Cardiac fibroblast (primary cell): ENCODE data around the gene C20orf204.

Experiments
- DNase-seq, 2 donors: peaks; one replicate each; pipeline versions ENCODE4 v3.0.0 to v3.0.0-alpha.2; 2010; ENCODE audit warnings: low read depth in 2 of 2
- H3K4me3 ChIP-seq, 2 donors: replicated peaks in 1 of 2; 1 replicate in 1 of 2; 2 replicates in 1 of 2; pipeline ENCODE4 v1.5.1; 2011; ENCODE audit warnings: low read depth in 2 of 2, low read length in 2 of 2, mild to moderate bottlenecking in 2 of 2, moderate library complexity in 1 of 2
- CTCF ChIP-seq: IDR thresholded peaks from one replicate; pipeline ENCODE4 v1.5.1; 2011; ENCODE audit warnings: low read depth, mild to moderate bottlenecking, low read length, inconsistent platforms

The C20orf204 gene

DNA sequence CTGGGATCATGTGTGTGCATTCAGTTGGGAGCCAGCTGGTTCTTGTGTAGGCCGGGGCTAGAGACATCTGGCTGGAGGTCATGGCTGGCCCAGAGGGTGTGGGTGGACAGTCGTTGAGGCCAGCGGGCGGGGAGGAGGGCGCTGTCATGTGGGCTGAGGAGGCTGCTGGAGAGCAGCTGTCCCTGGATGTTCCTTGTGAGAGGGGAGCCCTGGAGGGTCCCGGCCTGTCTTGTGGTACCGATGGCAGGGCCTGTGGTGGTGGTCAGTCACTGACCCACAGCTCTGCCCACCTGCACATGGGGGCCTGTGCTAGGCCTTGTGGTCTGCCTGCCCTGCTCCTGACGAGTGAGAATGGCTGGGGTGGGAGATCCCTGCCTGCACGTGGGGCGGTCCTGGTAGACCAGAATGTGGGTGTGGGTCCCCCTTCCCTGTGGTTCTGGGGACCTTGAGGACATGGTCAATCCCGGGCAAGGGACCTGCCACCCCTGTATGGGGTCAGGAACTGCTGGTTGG is 1.9 kb upstream of the C20orf204 start:
- no peak overlapping the region for H3K4me3 ChIP-seq
- no peak for DNase-seq
- TF ChIP-seq CTCF, result no peak

- TF ChIP-seq CTCF, result no peak
- no peak for DNase-seq
- H3K4me3 ChIP-seq, result no peak overlapping the region
Measured at GRCh38 chr20:64035066-64035932, 683 bp upstream of the C20orf204 start.

GRCh38 chr20:64036346-64037198 is 590 bp downstream of the C20orf204 start:
- no peak overlapping the region for H3K4me3 ChIP-seq
- no peak for DNase-seq
- TF ChIP-seq CTCF, result no peak

- no peak for DNase-seq
- no peak for TF ChIP-seq CTCF
- H3K4me3 ChIP-seq, result no peak overlapping the region
Measured at GRCh38 chr20:64037199-64037497, 1.2 kb downstream of the C20orf204 start.

- no peak overlapping the region for H3K4me3 ChIP-seq
- TF ChIP-seq CTCF, result no peak
- no peak for DNase-seq
Measured at GRCh38 chr20:64037498-64038213, 1.7 kb downstream of the C20orf204 start.

DNA sequence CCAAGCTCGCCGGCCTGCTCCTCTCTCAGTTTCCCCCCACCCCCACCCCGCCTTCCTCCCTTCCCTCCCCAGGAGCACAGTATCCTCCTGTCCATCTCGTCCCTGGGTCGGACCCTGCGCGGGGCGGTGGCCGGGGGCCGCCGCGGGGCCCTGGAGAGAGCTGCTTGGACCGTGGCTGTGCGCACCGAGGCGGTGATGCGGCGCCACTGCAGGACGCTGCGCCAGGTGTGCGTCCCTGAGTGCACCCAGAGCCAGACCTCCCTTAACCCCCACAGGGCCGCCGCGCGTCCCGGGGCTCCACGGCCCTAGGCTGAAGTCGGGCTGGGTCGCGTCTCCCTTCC is 2.2 kb downstream of the C20orf204 start:
- DNase-seq, result no peak
- no peak for TF ChIP-seq CTCF
- peak overlapping the region in 1 of 2 donors; percentile 5 for H3K4me3 ChIP-seq
